Measurements from ENCODE around the gene WDR55. TPM values are rescaled to one million over a fixed set of nuclear protein-coding genes. Genes with fewer than 3 reads are reported as not detected.

The WDR55 gene
- polyA plus RNA-seq, 1 of the 3 experiments (the other 2 are of a cell fraction), result 28.3 TPM

GRCh38 chr5:140677947-140678346 lies 13.2 kb downstream of the WDR55 start (continued):
- TF ChIP-seq PBX3 (IDR thresholded peaks at IDR 0.05), result no peak
- TF ChIP-seq FOSL2 (IDR thresholded peaks at IDR 0.05; ENCODE audit: borderline replicate concordance, low read depth), result no peak

- no peak overlapping the region for H3K9ac ChIP-seq
- 95% methylated on average over 7 of the region's 7 CpGs for WGBS (ENCODE audit: low lambda C conversion rate)
- no peak overlapping the region for H2AFZ ChIP-seq (ENCODE audit: low read depth)
- no peaks in the 10 kb centered on the region for H3K9me2 ChIP-seq
- H3K79me2 ChIP-seq (ENCODE audit: insufficient read depth), result peaks cover 12% of the 10 kb centered on the region; the same call in 1 of the 2 replicates
- no peak overlapping the region for H3K4me3 ChIP-seq (ENCODE audit: low read depth in 2 of 2, low read length in 1 of 2)
- no peaks in the 10 kb centered on the region for H3K27me3 ChIP-seq (ENCODE audit: insufficient read depth)
- no peaks in the 10 kb centered on the region for H4K20me1 ChIP-seq (ENCODE audit: insufficient read depth)
- no peak for DNase-seq
- H3K27ac ChIP-seq (ENCODE audit: low read depth in 2 of 2, low read length in 1 of 2), result no peak overlapping the region
- H3K4me2 ChIP-seq, result no peak overlapping the region
- POLR2A ChIA-PET, result no interaction called here
- H3K9me3 ChIP-seq, result no peaks in the 10 kb centered on the region
- TF ChIP-seq GATA2 (CRISPR knock-in tag; IDR thresholded peaks at IDR 0.05) (no peak), ELF1 (IDR thresholded peaks at IDR 0.05) (no peak), NFIC (IDR thresholded peaks at IDR 0.05; ENCODE audit: borderline replicate concordance) (no peak)
- peaks cover 34 to 72% of the 10 kb centered on the region in 2 experiments for H3K36me3 ChIP-seq (replicated peaks in 1 of 2; ENCODE audit: control insufficient read depth in 1 of 2, insufficient read depth in 2 of 2, low read length in 1 of 2)
- CTCF ChIA-PET, result interaction anchor here (1.0 kb wide), 1 partner anchor 41 kb away, joined by 3 read pairs; no protein-coding TSS in a partner anchor
- H3K4me1 ChIP-seq (ENCODE audit: control insufficient read depth in 1 of 2, insufficient read depth in 2 of 2, low read depth in 1 of 2, low read length in 1 of 2), result no peaks in the 10 kb centered on the region
- no peaks in the 10 kb centered on the region for H3F3A ChIP-seq (replicated peaks; ENCODE audit: insufficient read depth)
Observed at GRCh38 chr5:140678993-140679392, 14.3 kb downstream of the WDR55 start.

- Histone ChIP-seq H3K4me1 (ENCODE audit: control insufficient read depth in 1 of 2, insufficient read depth in 2 of 2, low read depth in 1 of 2, low read length in 1 of 2) (peaks cover 0 to 12% of the 10 kb centered on the region in 2 experiments; a peak in 3 of 4 replicates), H3K79me2 (ENCODE audit: insufficient read depth) (peaks cover 91% of the 10 kb centered on the region), H3K36me3 (replicated peaks in 1 of 2; ENCODE audit: control insufficient read depth in 1 of 2, insufficient read depth in 2 of 2, low read length in 1 of 2) (peaks cover 36 to 67% of the 10 kb centered on the region in 2 experiments), H4K20me1 (ENCODE audit: insufficient read depth) (no peaks in the 10 kb centered on the region), H3K4me2 (peak overlapping the region; percentile 81), H3K9me2 (no peaks in the 10 kb centered on the region), H3K9ac (peak overlapping the region; percentile 96), H3K4me3 (ENCODE audit: low read depth in 2 of 2, low read length in 1 of 2) (peak overlapping the region; percentile 87), H3K27me3 (ENCODE audit: insufficient read depth) (no peaks in the 10 kb centered on the region), H2AFZ (ENCODE audit: low read depth) (peak overlapping the region; percentile 87), H3F3A (replicated peaks; ENCODE audit: insufficient read depth) (peaks cover 8% of the 10 kb centered on the region), H3K27ac (ENCODE audit: low read depth in 2 of 2, low read length in 1 of 2) (peak overlapping the region; percentile 81 to 88), H3K9me3 (no peaks in the 10 kb centered on the region)
- WGBS (ENCODE audit: low lambda C conversion rate), result 45% methylated on average over 8 of the region's 8 CpGs
- ChIA-PET POLR2A (interaction anchor here (0.7 to 3.6 kb wide), 11 partner anchors 9 to 133 kb away, joined by 3 to 21 read pairs (median 5); partner anchors contain the start of genes DND1, IK, NDUFA2 and WDR55), CTCF (interaction anchor here (0.5 to 1.4 kb wide), 5 partner anchors 11 to 928 kb away, joined by 3 to 4 read pairs (median 3); partner anchors contain the start of gene DIAPH1)
- TF ChIP-seq IRF3 (IDR thresholded peaks at IDR 0.05; ENCODE audit: low read depth, low read length) (no peak), JUND (IDR thresholded peaks at IDR 0.05) (no peak), SIN3A (IDR thresholded peaks at IDR 0.05; ENCODE audit: borderline replicate concordance, low read depth, low read length) (no peak), TCF12 (IDR thresholded peaks at IDR 0.05) (no peak), SMC3 (IDR thresholded peaks at IDR 0.05; ENCODE audit: low read depth, low read length) (no peak), USF1 (IDR thresholded peaks at IDR 0.05; ENCODE audit: borderline replicate concordance, low read depth) (no peak), RXRA (IDR thresholded peaks at IDR 0.05; ENCODE audit: borderline replicate concordance, low read depth) (no peak), RFX5 (IDR thresholded peaks at IDR 0.05; ENCODE audit: low read length) (no peak), MXI1 (IDR thresholded peaks at IDR 0.05; ENCODE audit: low read depth, low read length) (no peak), GABPA (IDR thresholded peaks at IDR 0.05; ENCODE audit: low read depth) (no peak), CHD2 (IDR thresholded peaks at IDR 0.05; ENCODE audit: low read length, partially characterized antibody) (no peak)
- no peak for DNase-seq
Observed at GRCh38 chr5:140690376-140690932, 25.8 kb downstream of the WDR55 start.

Measured in SK-N-SH (cell line).